Type B pancreatic cell (in vitro differentiated cells): ENCODE measurements around the gene PPP2R1A. TPM values are rescaled to one million over a fixed set of nuclear protein-coding genes. Genes with fewer than 3 reads are reported as not detected.
A peak's percentile ranks its signal among the peaks of the same experiment; 100 is the strongest.

Source experiments
- DNase-seq: peaks from one replicate; pipeline ENCODE4 v3.0.0; 2021; ENCODE audit warnings: mixed read lengths; ENCODE audit not compliant: unreplicated experiment; ENCODE audit errors: extremely low spot score
- H3K27ac Mint-ChIP-seq: 2 replicates; pipeline ENCODE4 v1.8.0; 2021; ENCODE audit warnings: mild to moderate bottlenecking, mixed read lengths
- H3K27me3 Mint-ChIP-seq: 2 replicates; pipeline ENCODE4 v1.8.0; 2021; ENCODE audit warnings: mixed read lengths
- H3K36me3 Mint-ChIP-seq: 2 replicates; pipeline ENCODE4 v1.8.0; 2021; ENCODE audit warnings: mixed read lengths
- H3K4me1 Mint-ChIP-seq: one replicate; pipeline ENCODE4 v1.8.0; 2021; ENCODE audit warnings: mixed read lengths; ENCODE audit not compliant: unreplicated experiment
- H3K4me3 Mint-ChIP-seq: 2 replicates; pipeline ENCODE4 v1.8.0; 2021; ENCODE audit warnings: mild to moderate bottlenecking, mixed read lengths
- H3K9me3 Mint-ChIP-seq: 2 replicates; pipeline ENCODE4 v1.8.0; 2021; ENCODE audit warnings: mixed read lengths
- CTCF ChIP-seq: fragments of 200-600 bp; sonication (generic); conservative IDR thresholded peaks from 2 replicates; pipeline ENCODE4 v1.5.0; 2021; ENCODE audit warnings: antibody characterized with exemption, mild to moderate bottlenecking
- total RNA-seq: library from RNA; stranded (reverse); gene quantifications from 2 replicates; pipeline ENCODE4 v1.2.1, GENCODE V29; 2021; ENCODE audit warnings: low replicate concordance

Gene PPP2R1A
- total RNA-seq, 1 donor from 2014 or later, result 319 TPM

- Mint-ChIP-seq H3K27me3 (no peaks in the 10 kb centered on the region), H3K4me1 (peaks cover 15% of the 10 kb centered on the region), H3K27ac (no peak overlapping the region), H3K9me3 (no peaks in the 10 kb centered on the region), H3K36me3 (peaks cover 9% of the 10 kb centered on the region), H3K4me3 (no peak overlapping the region)
- TF ChIP-seq CTCF, result no peak
- DNase-seq, result no peak
Measured at GRCh38 chr19:52187407-52187806, 2.4 kb upstream of the PPP2R1A start.

GRCh38 chr19:52188822-52189734 is 774 bp upstream of the PPP2R1A start:
- Mint-ChIP-seq H3K4me3 (peak overlapping the region; percentile 99), H3K4me1 (peaks cover 21% of the 10 kb centered on the region), H3K27me3 (no peaks in the 10 kb centered on the region), H3K9me3 (no peaks in the 10 kb centered on the region), H3K36me3 (peaks cover 15% of the 10 kb centered on the region), H3K27ac (peak overlapping the region; percentile 99)
- TF ChIP-seq CTCF, result peak; percentile 32
- peak; percentile 75 for DNase-seq

GRCh38 chr19:52190487-52191293 is 838 bp downstream of the PPP2R1A start:
- TF ChIP-seq CTCF, result no peak
- H3K4me3 Mint-ChIP-seq, result peak overlapping the region; percentile 99
- H3K27ac Mint-ChIP-seq, result peak overlapping the region; percentile 99
- no peaks in the 10 kb centered on the region for H3K27me3 Mint-ChIP-seq
- H3K4me1 Mint-ChIP-seq, result peaks cover 29% of the 10 kb centered on the region
- H3K9me3 Mint-ChIP-seq, result no peaks in the 10 kb centered on the region
- DNase-seq, result no peak
- H3K36me3 Mint-ChIP-seq, result peaks cover 24% of the 10 kb centered on the region

GRCh38 chr19:52191389-52191788 is 1.5 kb downstream of the PPP2R1A start:
- Mint-ChIP-seq H3K9me3 (no peaks in the 10 kb centered on the region), H3K4me1 (peaks cover 29% of the 10 kb centered on the region), H3K4me3 (peak overlapping the region; percentile 99), H3K27me3 (no peaks in the 10 kb centered on the region), H3K36me3 (peaks cover 25% of the 10 kb centered on the region), H3K27ac (peak overlapping the region; percentile 99)
- no peak for TF ChIP-seq CTCF
- DNase-seq, result no peak

GRCh38 chr19:52191951-52192350 is 2.1 kb downstream of the PPP2R1A start:
- Mint-ChIP-seq H3K27me3 (no peaks in the 10 kb centered on the region), H3K9me3 (no peaks in the 10 kb centered on the region), H3K4me3 (peak overlapping the region; percentile 99), H3K4me1 (peaks cover 29% of the 10 kb centered on the region), H3K36me3 (peaks cover 29% of the 10 kb centered on the region), H3K27ac (peak overlapping the region; percentile 99)
- TF ChIP-seq CTCF, result no peak
- DNase-seq, result no peak
